HG03378 (cell line): Measurements from ENCODE around the gene CARM1.
"Not testable (repeated sequence)": the region's sequence is repeated elsewhere in the genome, so short reads cannot be mapped to it uniquely, and the experiment has no call there.

ENCODE experiments used
- ATAC-seq: cut with Tn5 transposase; IDR thresholded peaks from one replicate; pipeline ENCODE4 v1.9.1; 2021; ENCODE audit warnings: mild to moderate bottlenecking, moderate library complexity; ENCODE audit not compliant: unreplicated experiment

The CARM1 gene

GRCh38 chr19:10872546-10873107, 1.3 kb downstream of the CARM1 start:
- ATAC-seq: no peak

GRCh38 chr19:10874024-10874423, 2.7 kb downstream of the CARM1 start:
- ATAC-seq: no peak

- no peak for ATAC-seq
These were observed 5.3 kb downstream of the CARM1 start for GRCh38 chr19:10876459-10877240.

- not testable (repeated sequence) for ATAC-seq
These were observed 6.3 kb downstream of the CARM1 start for GRCh38 chr19:10877608-10878007.

- no peak for ATAC-seq
These were observed 6.9 kb downstream of the CARM1 start for GRCh38 chr19:10878253-10878652.

- ATAC-seq: no peak
These were observed 10.2 kb downstream of the CARM1 start for GRCh38 chr19:10881403-10882107.

GRCh38 chr19:10882108-10882457, 10.7 kb downstream of the CARM1 start:
- no peak for ATAC-seq

- no peak for ATAC-seq
These were observed 12.9 kb downstream of the CARM1 start for GRCh38 chr19:10884274-10884673.

- ATAC-seq: no peak
These were observed 14.1 kb downstream of the CARM1 start for GRCh38 chr19:10885201-10886169.

GRCh38 chr19:10887616-10888367, 16.4 kb downstream of the CARM1 start:
- no peak for ATAC-seq

GRCh38 chr19:10888421-10888866, 17.1 kb downstream of the CARM1 start:
- no peak for ATAC-seq

GRCh38 chr19:10889880-10890279, 18.5 kb downstream of the CARM1 start:
- ATAC-seq: no peak

- ATAC-seq: no peak
These were observed 20.2 kb downstream of the CARM1 start for GRCh38 chr19:10891405-10892086.

GRCh38 chr19:10892256-10892655, 20.9 kb downstream of the CARM1 start:
- no peak for ATAC-seq

GRCh38 chr19:10894911-10895213, 23.5 kb downstream of the CARM1 start:
- no peak for ATAC-seq

GRCh38 chr19:10895363-10895762, 24.0 kb downstream of the CARM1 start:
- no peak for ATAC-seq

- ATAC-seq: no peak
These were observed 24.6 kb downstream of the CARM1 start for GRCh38 chr19:10895920-10896319.

- ATAC-seq: no peak
These were observed 25.6 kb downstream of the CARM1 start for GRCh38 chr19:10896851-10897526.

GRCh38 chr19:10898633-10899032, 27.3 kb downstream of the CARM1 start:
- no peak for ATAC-seq
